Mammary epithelial cell (primary cell): Measurements from ENCODE around the gene PRKCSH.
A peak's percentile ranks its signal among the peaks of the same experiment; 100 is the strongest.

Experiments
- CTCF ChIP-seq, 2 donors: IDR thresholded peaks in 1 of 2; conservative IDR thresholded peaks in 1 of 2; 2 replicates each; pipeline ENCODE4 v1.5.1; 2011 to 2012; ENCODE audit warnings: inconsistent platforms in 2 of 2, low read length in 2 of 2, mild to moderate bottlenecking in 2 of 2, control low read depth in 1 of 2, low read depth in 1 of 2; ENCODE audit not compliant: insufficient read depth in 1 of 2; ENCODE audit errors: extremely low read depth in 1 of 2
- EZH2 ChIP-seq: IDR thresholded peaks from 2 replicates; pipeline ENCODE4 v1.6.1; 2012; ENCODE audit warnings: low read length, inconsistent platforms, borderline replicate concordance

GRCh38 chr19:11446652-11447301 is 11.3 kb downstream of the PRKCSH start:
- TF ChIP-seq CTCF (conservative IDR thresholded peaks at IDR 0.05 in 1 of 2, IDR thresholded peaks at IDR 0.05 in 1 of 2; ENCODE audit: extremely low read depth in 1 of 2, insufficient read depth in 1 of 2, low read depth in 1 of 2, low read length in 2 of 2) = peak; percentile 51 to 75
- no peak for TF ChIP-seq EZH2
